ENCODE measurements around the gene CDH4.

The CDH4 gene

DNA sequence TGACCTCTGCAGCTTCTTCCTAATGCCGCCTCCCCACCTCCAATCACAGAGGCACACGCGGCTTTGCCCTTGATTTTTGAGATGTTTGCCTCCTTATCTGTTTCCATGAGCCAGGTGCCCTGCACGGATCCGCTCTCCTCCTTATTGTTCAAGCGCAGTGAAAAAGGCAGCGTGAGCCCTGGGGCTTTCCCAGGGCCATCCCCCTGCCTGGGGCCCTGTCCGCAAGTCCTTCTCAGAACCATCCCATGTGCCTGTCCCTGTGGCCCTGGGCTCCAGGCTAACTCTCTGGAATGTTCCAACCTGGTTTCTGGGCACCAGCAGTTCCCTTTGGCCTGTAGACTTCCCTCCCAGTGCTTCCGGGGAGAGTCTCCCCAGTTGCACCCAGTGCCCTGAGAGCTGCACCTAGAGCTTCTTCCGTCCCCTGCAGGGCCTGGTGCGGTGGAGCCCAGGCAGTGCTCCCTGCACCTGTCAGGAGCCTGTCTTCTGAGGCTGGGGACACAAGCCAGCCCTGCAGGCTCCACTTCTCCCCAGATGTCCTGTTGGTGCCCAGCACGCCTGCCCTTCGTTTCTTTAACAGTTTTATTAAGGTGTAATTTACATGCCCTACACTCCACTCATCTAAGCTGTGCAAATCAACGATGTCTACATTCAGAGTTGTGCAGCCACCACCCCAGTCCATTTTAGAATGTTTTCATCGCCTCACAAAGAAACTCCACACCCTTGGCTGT is 330.3 kb downstream of the CDH4 start:
- DNase-seq (ENCODE audit: low read depth in 2 of 2) = no peak

DNA sequence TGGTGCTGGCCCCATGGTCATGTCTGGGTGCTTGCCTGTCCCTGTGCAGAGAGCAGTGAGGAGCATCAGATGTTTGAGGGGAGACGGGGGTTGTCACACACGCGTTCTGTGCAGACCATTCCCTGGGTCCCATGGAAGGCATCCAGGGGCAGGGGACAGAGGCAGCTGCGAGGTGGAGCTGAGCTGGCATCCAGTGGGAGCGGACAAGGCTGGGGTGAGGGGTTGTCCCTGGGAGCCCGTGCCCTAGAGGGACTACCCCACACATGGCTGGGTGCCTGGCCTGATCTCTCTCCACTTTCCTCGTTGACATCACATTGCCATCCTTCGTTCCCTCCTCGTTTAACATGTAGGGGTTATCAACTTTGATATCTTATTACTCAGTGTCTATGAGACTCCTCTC is 331.3 kb downstream of the CDH4 start:
- no peak for DNase-seq (ENCODE audit: low read depth in 2 of 2)

- DNase-seq (ENCODE audit: low read depth in 2 of 2) = no peak
Measured at GRCh38 chr20:61584851-61585250, 332.8 kb downstream of the CDH4 start.

DNA sequence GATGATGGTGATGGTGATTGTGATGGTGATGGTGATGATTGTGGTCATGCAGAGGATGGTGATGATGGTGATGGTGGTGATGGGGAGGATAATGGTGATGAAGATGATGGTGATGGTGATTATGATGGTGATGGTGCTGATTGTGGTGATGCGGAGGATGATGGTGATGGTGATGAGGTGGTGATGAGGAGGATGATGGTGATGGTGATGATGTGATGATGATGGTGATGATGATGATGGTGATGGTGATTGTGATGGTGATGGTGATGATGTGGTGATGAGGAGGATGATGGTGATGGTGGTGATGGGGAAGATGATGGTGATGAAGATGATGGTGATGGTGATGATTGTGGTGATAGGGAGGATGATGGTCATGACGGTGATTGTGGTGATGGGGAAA is 333.7 kb downstream of the CDH4 start:
- DNase-seq (ENCODE audit: low read depth in 2 of 2) = no peak

GRCh38 chr20:61587036-61587435 is 335.0 kb downstream of the CDH4 start:
- no peak for DNase-seq (ENCODE audit: low read depth in 2 of 2)

- DNase-seq (ENCODE audit: low read depth in 2 of 2) = no peak
Measured at GRCh38 chr20:61587681-61588289, 335.7 kb downstream of the CDH4 start.

DNA sequence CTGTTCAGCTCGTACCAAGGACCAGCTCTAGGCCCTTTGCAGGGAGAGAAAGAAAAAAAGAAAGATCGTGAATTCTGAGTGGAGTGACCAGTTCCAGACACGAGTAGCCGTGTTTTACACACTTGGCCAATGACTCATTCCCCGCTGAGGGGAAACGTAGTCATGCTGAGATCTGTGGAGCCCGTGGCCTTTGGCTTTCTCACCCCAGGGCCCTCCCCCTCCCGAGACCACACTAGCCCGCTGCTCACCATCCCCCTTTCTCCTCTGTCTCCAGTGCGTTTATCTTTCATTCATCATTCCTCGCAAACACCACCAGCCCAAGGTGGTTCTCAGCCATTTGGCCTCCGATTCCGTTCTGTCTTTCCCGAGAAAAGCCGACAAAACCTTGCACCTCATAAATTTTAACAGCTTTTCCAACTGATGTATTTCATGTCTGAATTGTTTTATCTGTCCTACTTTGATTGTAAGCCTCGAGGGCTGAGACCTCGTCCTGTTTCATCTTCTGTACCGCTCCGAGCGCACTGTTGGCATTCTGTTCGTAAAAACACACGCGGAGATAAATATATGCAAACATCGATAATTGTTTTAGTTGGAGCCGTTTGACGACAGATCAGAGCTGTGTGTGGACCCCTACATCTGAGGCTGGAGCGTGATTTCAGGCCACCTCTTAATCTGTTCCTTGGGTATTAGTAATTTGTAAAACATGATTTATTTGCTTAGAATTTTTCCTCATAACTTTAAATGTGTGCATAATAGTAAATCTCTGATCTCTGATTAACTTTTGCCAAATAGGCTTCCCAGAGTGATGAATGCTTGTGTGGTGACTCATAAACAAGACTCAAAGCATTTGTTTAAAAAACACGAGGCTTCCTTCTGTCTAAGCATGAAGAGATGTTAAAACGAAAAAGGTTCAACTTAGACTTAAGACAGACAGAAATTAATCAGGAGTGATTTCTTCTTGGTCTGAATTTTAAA is 336.6 kb downstream of the CDH4 start:
- no peak for DNase-seq (ENCODE audit: low read depth in 2 of 2)

DNA sequence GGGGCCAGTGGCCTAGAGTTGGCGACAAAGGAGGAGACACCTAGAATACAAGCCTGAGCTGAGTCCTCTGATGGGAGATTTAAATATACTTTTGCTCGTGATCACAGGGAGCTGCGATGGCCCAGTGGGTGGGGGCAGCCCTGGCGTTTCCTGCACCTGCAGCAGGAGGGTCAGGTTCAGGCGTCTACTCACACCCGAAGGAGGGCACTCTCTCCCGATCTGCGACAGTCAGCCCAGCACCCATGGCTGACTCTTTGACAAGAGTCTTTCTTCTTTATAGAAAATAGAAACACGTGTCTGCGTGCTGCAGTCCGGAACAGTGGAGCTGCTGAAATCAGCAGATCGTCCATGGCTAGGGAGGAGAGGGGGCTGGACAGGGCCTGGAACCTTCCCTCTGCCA is 338.2 kb downstream of the CDH4 start:
- DNase-seq (ENCODE audit: low read depth in 2 of 2) = no peak

DNA sequence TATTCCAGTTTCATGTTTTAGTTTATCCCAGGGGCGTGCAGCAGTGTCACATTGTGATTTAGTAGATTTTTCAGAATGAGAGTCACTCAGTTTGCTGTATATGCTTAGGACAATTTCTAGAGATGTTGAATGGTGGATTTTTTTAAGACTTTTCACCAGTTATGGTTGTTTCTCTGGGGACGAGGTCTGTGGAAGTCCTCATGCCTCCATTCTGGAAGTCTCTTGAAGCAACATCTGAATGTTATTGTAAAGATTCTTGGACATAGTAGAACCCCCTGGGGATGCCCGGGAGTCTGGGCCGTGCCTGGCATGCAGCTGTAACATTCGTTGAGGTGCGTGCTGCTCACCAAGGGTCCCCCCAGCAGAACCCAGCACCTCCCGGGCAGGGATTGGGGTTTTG is 341.5 kb downstream of the CDH4 start:
- DNase-seq (ENCODE audit: low read depth in 2 of 2) = no peak

GRCh38 chr20:61594198-61594597 is 342.1 kb downstream of the CDH4 start:
- DNase-seq (ENCODE audit: low read depth in 2 of 2) = no peak

- DNase-seq (ENCODE audit: low read depth in 2 of 2) = no peak
Measured at GRCh38 chr20:61595216-61595615, 343.2 kb downstream of the CDH4 start.

DNA sequence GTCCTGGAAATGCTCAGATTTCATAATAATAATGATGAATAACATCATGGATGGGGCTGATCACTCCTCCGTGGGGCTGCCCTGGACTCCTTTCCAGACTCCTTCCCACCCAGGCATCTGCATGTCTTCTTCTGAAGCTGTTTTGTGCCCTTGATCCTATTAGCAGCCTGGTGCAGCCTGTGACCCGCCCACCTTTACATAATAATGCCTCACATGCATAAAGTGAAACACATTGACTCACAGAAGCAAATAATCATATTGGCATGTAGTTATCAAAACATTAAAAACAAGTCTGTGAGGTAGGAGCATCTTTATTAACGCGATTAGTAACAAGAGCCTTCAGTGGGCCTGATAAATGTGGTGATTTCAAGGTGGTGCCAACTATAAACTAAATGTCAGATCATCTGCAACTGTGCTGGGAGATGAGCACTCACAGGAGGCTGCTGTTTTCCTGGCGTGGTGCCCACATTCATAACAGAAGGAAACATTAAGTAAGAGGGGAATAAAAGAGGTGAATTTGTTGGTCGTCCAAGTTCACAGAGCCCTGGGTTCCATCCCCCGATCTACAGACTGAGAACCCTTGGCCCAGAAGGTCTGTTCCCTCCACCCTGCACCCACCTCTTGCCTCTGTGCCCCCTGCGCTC is 344.7 kb downstream of the CDH4 start:
- DNase-seq (ENCODE audit: low read depth in 2 of 2) = no peak

GRCh38 chr20:61597996-61598395 is 345.9 kb downstream of the CDH4 start:
- no peak for DNase-seq (ENCODE audit: low read depth in 2 of 2)

DNA sequence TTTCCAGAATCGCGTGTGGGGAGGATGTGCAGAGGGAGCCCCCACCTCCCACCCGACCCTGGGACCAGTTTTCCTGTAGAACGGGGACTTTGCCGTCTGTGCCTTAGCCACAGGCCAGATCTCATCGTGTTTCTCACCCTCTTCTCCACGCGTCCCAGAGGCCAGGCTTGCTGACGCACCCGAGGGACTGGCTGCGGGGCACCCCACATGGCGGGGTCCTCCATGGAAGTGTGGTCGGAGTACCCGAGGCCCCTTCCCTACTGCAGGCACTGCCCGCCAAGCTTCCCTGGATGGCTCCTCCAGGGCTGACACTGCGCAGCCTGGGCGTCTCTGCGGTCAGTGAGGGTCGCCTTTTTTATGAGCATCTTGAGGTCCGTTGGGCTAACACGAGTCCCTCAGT is 346.5 kb downstream of the CDH4 start:
- DNase-seq (ENCODE audit: low read depth in 2 of 2) = no peak

DNA sequence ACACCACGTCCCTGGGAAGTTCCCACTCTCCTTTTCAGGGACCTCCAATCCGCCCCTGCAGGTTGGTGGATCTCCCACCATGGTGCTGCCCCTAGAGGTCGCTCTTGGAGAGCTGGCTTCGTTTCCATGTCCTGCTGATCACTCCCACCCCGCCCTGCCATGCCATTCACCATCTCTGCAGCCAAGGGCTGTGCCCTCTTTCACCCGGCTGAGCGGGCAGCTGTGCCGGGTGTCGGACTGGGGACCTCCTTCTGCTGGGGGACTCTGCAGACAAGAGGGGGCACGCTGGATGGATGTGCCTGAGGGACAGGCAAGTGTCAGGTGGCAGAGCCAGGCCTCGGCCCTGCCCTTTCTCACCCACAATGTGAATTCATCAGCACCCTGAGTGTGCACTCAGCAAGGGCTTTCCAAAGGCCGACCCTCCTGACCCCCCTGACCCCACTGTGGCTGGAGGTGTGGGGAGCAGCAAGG is 347.0 kb downstream of the CDH4 start:
- no peak for DNase-seq (ENCODE audit: low read depth in 2 of 2)

DNA sequence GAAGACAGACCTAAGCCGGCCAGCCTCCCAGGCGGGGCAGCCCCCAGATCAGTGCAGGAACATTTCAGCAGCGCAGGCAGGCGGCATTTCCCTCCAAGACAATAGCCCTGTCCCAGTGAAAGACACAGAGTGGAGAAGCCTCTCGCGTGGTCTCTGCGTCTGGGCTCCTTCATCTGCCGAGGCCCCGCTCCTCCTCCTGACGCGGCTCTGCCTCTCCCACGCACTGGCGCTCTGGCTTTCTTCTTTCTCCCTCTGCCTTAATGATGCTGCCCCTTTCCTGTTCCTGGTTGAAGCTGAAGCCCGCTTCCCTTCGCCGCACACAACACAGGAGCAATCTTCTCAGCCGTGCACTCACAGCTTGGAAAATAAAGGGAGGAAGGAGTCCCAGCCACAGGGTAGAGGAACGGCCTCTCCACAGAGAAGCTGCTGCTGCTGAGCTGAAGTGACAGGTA is 347.5 kb downstream of the CDH4 start:
- DNase-seq (ENCODE audit: low read depth in 2 of 2) = no peak

- DNase-seq (ENCODE audit: low read depth in 2 of 2) = no peak
Measured at GRCh38 chr20:61600016-61600415, 348.0 kb downstream of the CDH4 start.

- no peak for DNase-seq (ENCODE audit: low read depth in 2 of 2)
Measured at GRCh38 chr20:61601361-61601760, 349.3 kb downstream of the CDH4 start.

DNA sequence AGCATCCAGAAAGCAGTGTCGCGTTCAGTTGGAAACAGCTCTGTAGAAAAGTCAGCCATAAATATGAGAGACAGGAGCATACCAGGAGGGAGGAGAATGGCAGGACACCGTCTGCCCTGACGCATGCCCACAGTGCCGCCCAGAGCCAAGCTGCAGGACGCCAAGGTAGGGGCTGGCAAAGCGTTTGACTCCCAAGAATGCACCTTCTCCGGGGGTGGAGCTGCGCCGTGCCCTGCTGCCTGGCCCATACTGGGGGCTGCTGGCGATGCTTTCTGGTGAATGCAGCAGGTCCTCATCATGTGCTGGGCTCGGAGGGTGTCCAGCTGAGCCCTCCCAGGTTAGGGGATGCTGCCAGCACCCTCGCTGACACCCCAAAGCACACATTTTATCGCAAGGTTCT is 349.8 kb downstream of the CDH4 start:
- DNase-seq (ENCODE audit: low read depth in 2 of 2) = no peak

- DNase-seq (ENCODE audit: low read depth in 2 of 2) = no peak
Measured at GRCh38 chr20:61603715-61604114, 351.7 kb downstream of the CDH4 start.

GRCh38 chr20:61604549-61604948 is 352.5 kb downstream of the CDH4 start:
- no peak for DNase-seq (ENCODE audit: low read depth in 2 of 2)

GRCh38 chr20:61605283-61605682 is 353.2 kb downstream of the CDH4 start:
- no peak for DNase-seq (ENCODE audit: low read depth in 2 of 2)
